H9 (cell line): ENCODE data around the gene THOP1. TPM values are rescaled to one million over a fixed set of nuclear protein-coding genes. Genes with fewer than 3 reads are reported as not detected.

Experiments used
- DNase-seq: peaks from one replicate; pipeline ENCODE4 v3.0.0-alpha.2; 2017
- H2AFZ ChIP-seq: one replicate; pipeline ENCODE4 v1.6.1; 2013; ENCODE audit warnings: mild to moderate bottlenecking, low read length, control low read depth, moderate library complexity
- H2AK5ac ChIP-seq: 2 replicates; pipeline ENCODE4 v1.6.1; 2013; ENCODE audit warnings: low read length, control low read depth, mixed read lengths; ENCODE audit not compliant: insufficient read length
- H2BK120ac ChIP-seq: one replicate; pipeline ENCODE4 v1.6.1; 2013; ENCODE audit warnings: low read depth, mild to moderate bottlenecking, low read length, control low read depth, inconsistent platforms; ENCODE audit not compliant: poor library complexity, severe bottlenecking
- H2BK12ac ChIP-seq: 2 replicates; pipeline ENCODE4 v1.6.1; 2013; ENCODE audit warnings: low read length, control low read depth, mixed read lengths, low read depth; ENCODE audit not compliant: insufficient read length
- H2BK15ac ChIP-seq: 2 replicates; pipeline ENCODE4 v1.6.1; 2013; ENCODE audit warnings: low read depth, low read length, control low read depth
- H2BK20ac ChIP-seq: one replicate; pipeline ENCODE4 v1.6.1; 2013; ENCODE audit warnings: low read depth, mild to moderate bottlenecking, low read length, control low read depth, inconsistent platforms; ENCODE audit not compliant: poor library complexity, severe bottlenecking
- H2BK5ac ChIP-seq: 2 replicates; pipeline ENCODE4 v1.6.1; 2013; ENCODE audit warnings: low read length, control low read depth, mixed read lengths; ENCODE audit not compliant: insufficient read length
- H3K14ac ChIP-seq: 2 replicates; pipeline ENCODE4 v1.6.1; 2013; ENCODE audit warnings: low read length, control low read depth; ENCODE audit not compliant: insufficient read depth
- H3K18ac ChIP-seq: 2 replicates; pipeline ENCODE4 v1.6.1; 2013; ENCODE audit warnings: low read depth, mild to moderate bottlenecking, mixed read lengths, low read length, control low read depth; ENCODE audit not compliant: insufficient read length
- H3K23ac ChIP-seq: 2 replicates; pipeline ENCODE4 v1.6.1; 2013; ENCODE audit warnings: low read length, control low read depth, mixed read lengths, low read depth; ENCODE audit not compliant: insufficient read length
- H3K23me2 ChIP-seq: 2 replicates; pipeline ENCODE4 v1.6.1; 2013; ENCODE audit warnings: low read depth, mild to moderate bottlenecking, mixed read lengths, low read length, control low read depth; ENCODE audit not compliant: insufficient read length, poor library complexity, severe bottlenecking
- H3K27ac ChIP-seq: 2 replicates; pipeline ENCODE4 v1.5.1; 2013; ENCODE audit warnings: low read length, control low read depth, mixed read lengths, low read depth; ENCODE audit not compliant: insufficient read length
- H3K27me3 ChIP-seq: 2 replicates; pipeline ENCODE4 v1.6.1; 2013; ENCODE audit warnings: low read length, control low read depth, inconsistent platforms; ENCODE audit not compliant: insufficient read depth
- H3K4ac ChIP-seq: 2 replicates; pipeline ENCODE4 v1.6.1; 2013; ENCODE audit warnings: low read depth, mild to moderate bottlenecking, control low read depth, inconsistent platforms, low read length, moderate library complexity
- H3K4me1 ChIP-seq: 2 replicates; pipeline ENCODE4 v1.6.1; 2013; ENCODE audit warnings: low read length, control low read depth, inconsistent platforms; ENCODE audit not compliant: insufficient read depth
- H3K4me2 ChIP-seq: 2 replicates; pipeline ENCODE4 v1.6.1; 2013; ENCODE audit warnings: low read length, control low read depth, mixed read lengths; ENCODE audit not compliant: insufficient read length, insufficient read depth
- H3K56ac ChIP-seq: 2 replicates; pipeline ENCODE4 v1.6.1; 2013; ENCODE audit warnings: low read depth, mild to moderate bottlenecking, mixed read lengths, low read length, control low read depth; ENCODE audit not compliant: insufficient read length
- H3K79me1 ChIP-seq: 2 replicates; pipeline ENCODE4 v1.6.1; 2013; ENCODE audit warnings: low read depth, mild to moderate bottlenecking, moderate library complexity, low read length, control low read depth, inconsistent platforms; ENCODE audit not compliant: insufficient read depth, poor library complexity, severe bottlenecking
- H3K79me2 ChIP-seq: 2 replicates; pipeline ENCODE4 v1.6.1; 2013; ENCODE audit warnings: low read length, control low read depth, inconsistent platforms; ENCODE audit not compliant: insufficient read depth
- H3K9ac ChIP-seq: 2 replicates; pipeline ENCODE4 v1.6.1; 2013; ENCODE audit warnings: low read length, control low read depth, mixed read lengths; ENCODE audit not compliant: insufficient read length; ENCODE audit errors: extremely low read depth
- H3K9me3 ChIP-seq: one replicate; pipeline ENCODE4 v1.6.1; 2013; ENCODE audit warnings: low read depth, low read length, inconsistent platforms; ENCODE audit not compliant: control insufficient read depth
- H3T11ph ChIP-seq: one replicate; pipeline ENCODE4 v1.6.1; 2013; ENCODE audit warnings: mild to moderate bottlenecking, low read length, control low read depth, inconsistent platforms
- H4K20me1 ChIP-seq: one replicate; pipeline ENCODE4 v1.6.1; 2013; ENCODE audit not compliant: control insufficient read depth, insufficient read length, insufficient read depth
- H4K5ac ChIP-seq: 2 replicates; pipeline ENCODE4 v1.6.1; 2013; ENCODE audit warnings: low read depth, mild to moderate bottlenecking, mixed read lengths, low read length, control low read depth; ENCODE audit not compliant: insufficient read length
- H4K8ac ChIP-seq: replicated peaks from 2 replicates; pipeline ENCODE4 v1.6.1; 2013; ENCODE audit warnings: low read length, control low read depth, mixed read lengths, low read depth; ENCODE audit not compliant: insufficient read length
- H4K91ac ChIP-seq: 2 replicates; pipeline ENCODE4 v1.6.1; 2013; ENCODE audit warnings: low read depth, mild to moderate bottlenecking, moderate library complexity, mixed read lengths, low read length, control low read depth; ENCODE audit not compliant: insufficient read length
- H3K27ac Mint-ChIP-seq, 3 experiments: 2 replicates in 2 of 3; 3 replicates in 1 of 3; pipeline ENCODE4 v1.8.0; 2020 to 2021; ENCODE audit warnings: mixed read lengths in 3 of 3, mild to moderate bottlenecking in 1 of 3, moderate library complexity in 1 of 3
- H3K27me3 Mint-ChIP-seq: 2 replicates; pipeline ENCODE4 v1.8.0; 2021; ENCODE audit warnings: low read depth, mild to moderate bottlenecking, moderate library complexity, mixed read lengths
- H3K36me3 Mint-ChIP-seq, 3 experiments: 2 replicates in 2 of 3; 3 replicates in 1 of 3; pipeline ENCODE4 v1.8.0; 2020 to 2021; ENCODE audit warnings: low read depth in 3 of 3, mixed read lengths in 3 of 3; ENCODE audit not compliant: insufficient read depth in 1 of 3
- H3K4me1 Mint-ChIP-seq, 2 experiments: 2 replicates each; pipeline ENCODE4 v1.8.0; 2020; ENCODE audit warnings: mixed read lengths in 2 of 2
- H3K4me3 Mint-ChIP-seq, 2 experiments: 2 replicates in 1 of 2; 3 replicates in 1 of 2; pipeline ENCODE4 v1.8.0; 2020 to 2021; ENCODE audit warnings: mild to moderate bottlenecking in 2 of 2, mixed read lengths in 2 of 2, moderate library complexity in 1 of 2
- H3K9me3 Mint-ChIP-seq, 2 experiments: 2 replicates in 1 of 2; 3 replicates in 1 of 2; pipeline ENCODE4 v1.8.0; 2020; ENCODE audit warnings: mild to moderate bottlenecking in 2 of 2, mixed read lengths in 2 of 2, moderate library complexity in 1 of 2
- CTCF ChIP-seq: fragments of 200-600 bp; sonication (generic); conservative IDR thresholded peaks from 3 replicates; pipeline ENCODE4 v1.8.0; 2021; ENCODE audit warnings: antibody characterized with exemption, mild to moderate bottlenecking
- WGBS: extraction: QIAGEN DNeasy Blood & Tissue Kit; methylation state at CpG from one replicate; pipeline ENCODE4 v1.1.7; 2013; ENCODE audit warnings: missing lambda C conversion rate, low lambda C conversion rate, mixed read lengths; ENCODE audit not compliant: insufficient read length; ENCODE audit errors: extremely low coverage; 5-methylcytosine and 5-hydroxymethylcytosine counted together
- total RNA-seq: library from RNA; stranded (reverse); gene quantifications from 2 replicates; pipeline ENCODE4 v1.2.1, GENCODE V29; 2021

Gene THOP1
- total RNA-seq, 1 experiment from 2014 or later, result 150 TPM

- Histone ChIP-seq H2AFZ (no peak overlapping the region), H3K14ac (no peak overlapping the region), H2BK15ac (no peak overlapping the region), H2BK120ac (no peak overlapping the region), H4K20me1 (no peaks in the 10 kb centered on the region), H3K23me2 (no peaks in the 10 kb centered on the region), H3K18ac (no peak overlapping the region), H2AK5ac (no peak overlapping the region), H4K91ac (no peak overlapping the region), H3K9ac (no peak overlapping the region), H3K4ac (no peak overlapping the region), H4K5ac (no peak overlapping the region), H3K27ac (no peak overlapping the region), H4K8ac (no peak overlapping the region), H3K27me3 (no peaks in the 10 kb centered on the region), H3T11ph (no peak overlapping the region), H3K4me1 (no peaks in the 10 kb centered on the region), H2BK12ac (no peak overlapping the region), H2BK5ac (no peak overlapping the region), H2BK20ac (no peak overlapping the region), H3K4me2 (no peak overlapping the region), H3K23ac (no peak overlapping the region), H3K9me3 (no peaks in the 10 kb centered on the region), H3K79me2 (peaks cover 25% of the 10 kb centered on the region; the same call in 1 of the 2 replicates), H3K56ac (no peak overlapping the region), H3K79me1 (peaks cover 9% of the 10 kb centered on the region)
- no peak overlapping the region for H3K4me3 Mint-ChIP-seq
- H3K36me3 Mint-ChIP-seq, result peaks cover 8 to 42% (median 40%) of the 10 kb centered on the region in 3 experiments; a peak in 6 of 7 replicates
- TF ChIP-seq CTCF, result no peak
- H3K27ac Mint-ChIP-seq, result no peak overlapping the region
- no peaks in the 10 kb centered on the region for H3K4me1 Mint-ChIP-seq
- no peaks in the 10 kb centered on the region for H3K27me3 Mint-ChIP-seq
- WGBS, result no CpG with 5 or more reads among the region's 19 CpGs
- no peak for DNase-seq
- H3K9me3 Mint-ChIP-seq, result no peaks in the 10 kb centered on the region
These were observed 17.6 kb upstream of the THOP1 start for GRCh38 chr19:2767688-2768087.
